A549 (cell line): Measurements from ENCODE around the gene EGFL7.

ENCODE experiments used
- ELK1 ChIP-seq: fragments of 150-350 bp; IDR thresholded peaks from 2 replicates; pipeline ENCODE4 v1.6.1; 2014; ENCODE audit warnings: low read depth, mild to moderate bottlenecking, low read length
- EP300 ChIP-seq, 2 experiments: fragments of >200 bp; sonication (Bioruptor Twin); formaldehyde crosslinking; IDR thresholded peaks; 2 replicates in 1 of 2; 3 replicates in 1 of 2; pipeline ENCODE4 v1.6.1; 2016 to 2017
- HMGXB4 ChIP-seq: fragments of 250-450 bp; sonication (Bioruptor Pico); IDR thresholded peaks from 2 replicates; pipeline ENCODE4 v1.5.0; 2021; ENCODE audit warnings: mild to moderate bottlenecking, moderate library complexity, borderline replicate concordance
- JUN ChIP-seq, 2 experiments: fragments of >200 bp; sonication (Bioruptor Twin); formaldehyde crosslinking; IDR thresholded peaks; 2 replicates in 1 of 2; 3 replicates in 1 of 2; pipeline ENCODE4 v1.6.1; 2016 to 2017
- JUNB ChIP-seq: fragments of >200 bp; sonication (Bioruptor Twin); formaldehyde crosslinking; IDR thresholded peaks from 2 replicates; pipeline ENCODE4 v1.6.1; 2016
- PBX3 ChIP-seq: IDR thresholded peaks from 2 replicates; pipeline ENCODE4 v1.6.1; 2012
- POLR2AphosphoS2 ChIP-seq: conservative IDR thresholded peaks from 2 replicates; pipeline ENCODE4 v1.6.1; 2012; ENCODE audit warnings: low read length, improper control_type of control experiment, inconsistent platforms
- REST ChIP-seq: fragments of 200-600 bp; sonication (generic); IDR thresholded peaks from 2 replicates; pipeline ENCODE4 v1.6.1; 2016; ENCODE audit warnings: antibody characterized with exemption, mild to moderate bottlenecking, moderate library complexity
- TF ChIP-seq, protein P1 (sequence below): fragments of >200 bp; sonication (Bioruptor Twin); formaldehyde crosslinking; IDR thresholded peaks from 3 replicates; pipeline ENCODE4 v1.5.1; 2016

- no peak for TF ChIP-seq JUNB
- TF ChIP-seq EP300 (IDR thresholded peaks at IDR 0.05) = no peak
- TF ChIP-seq, protein P1, sequence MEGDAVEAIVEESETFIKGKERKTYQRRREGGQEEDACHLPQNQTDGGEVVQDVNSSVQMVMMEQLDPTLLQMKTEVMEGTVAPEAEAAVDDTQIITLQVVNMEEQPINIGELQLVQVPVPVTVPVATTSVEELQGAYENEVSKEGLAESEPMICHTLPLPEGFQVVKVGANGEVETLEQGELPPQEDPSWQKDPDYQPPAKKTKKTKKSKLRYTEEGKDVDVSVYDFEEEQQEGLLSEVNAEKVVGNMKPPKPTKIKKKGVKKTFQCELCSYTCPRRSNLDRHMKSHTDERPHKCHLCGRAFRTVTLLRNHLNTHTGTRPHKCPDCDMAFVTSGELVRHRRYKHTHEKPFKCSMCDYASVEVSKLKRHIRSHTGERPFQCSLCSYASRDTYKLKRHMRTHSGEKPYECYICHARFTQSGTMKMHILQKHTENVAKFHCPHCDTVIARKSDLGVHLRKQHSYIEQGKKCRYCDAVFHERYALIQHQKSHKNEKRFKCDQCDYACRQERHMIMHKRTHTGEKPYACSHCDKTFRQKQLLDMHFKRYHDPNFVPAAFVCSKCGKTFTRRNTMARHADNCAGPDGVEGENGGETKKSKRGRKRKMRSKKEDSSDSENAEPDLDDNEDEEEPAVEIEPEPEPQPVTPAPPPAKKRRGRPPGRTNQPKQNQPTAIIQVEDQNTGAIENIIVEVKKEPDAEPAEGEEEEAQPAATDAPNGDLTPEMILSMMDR = no peak
- TF ChIP-seq PBX3 = no peak
- TF ChIP-seq ELK1 = no peak
- TF ChIP-seq REST = no peak
- no peak for TF ChIP-seq POLR2AphosphoS2
- no peak for TF ChIP-seq HMGXB4 (CRISPR knock-in tag)
- no peak for TF ChIP-seq JUN (IDR thresholded peaks at IDR 0.05)
Measured at GRCh38 chr9:136629001-136629878, 33.5 kb upstream of the EGFL7 start.
